ENCODE measurements around the gene KCNN3.
"Not testable (repeated sequence)": the region's sequence is repeated elsewhere in the genome, so short reads cannot be mapped to it uniquely, and the experiment has no call there.

The KCNN3 gene

GRCh38 chr1:154694995-154695394, 175.1 kb downstream of the KCNN3 start:
- no peak for TF ChIP-seq CTCF (IDR thresholded peaks at IDR 0.05; ENCODE audit: low read depth, low read length, missing control alignments)
- DNase-seq (ENCODE audit: low read depth), result no peak
- no peak overlapping the region for H3K4me3 ChIP-seq (ENCODE audit: low read depth, low read length)
- in situ Hi-C loops (cut with HindIII; ENCODE audit: low sequenced_read_pairs), result loop anchor here (25.0 kb wide), 1 partner anchor 92 kb away; no protein-coding TSS in a partner anchor

- TF ChIP-seq CTCF (IDR thresholded peaks at IDR 0.05; ENCODE audit: low read depth, low read length, missing control alignments), result no peak
Observed at GRCh38 chr1:154689083-154689482, 181.0 kb downstream of the KCNN3 start.

GRCh38 chr1:154686507-154686906, 183.6 kb downstream of the KCNN3 start:
- no peak for DNase-seq (ENCODE audit: low read depth)
- in situ Hi-C loops (cut with HindIII; ENCODE audit: low sequenced_read_pairs), result loop anchor here (5.0 to 25.0 kb wide), 2 partner anchors 101 to 186 kb away; partner anchors contain the start of gene KCNN3
- H3K4me3 ChIP-seq (ENCODE audit: low read depth, low read length), result no peak overlapping the region
- no peak for TF ChIP-seq CTCF (IDR thresholded peaks at IDR 0.05; ENCODE audit: low read depth, low read length, missing control alignments)

More at GRCh38 chr1:154689083-154689482, 181.0 kb downstream of the KCNN3 start:
- in situ Hi-C loops (cut with HindIII; ENCODE audit: low sequenced_read_pairs), result loop anchor here (5.0 to 25.0 kb wide), 2 partner anchors 98 to 183 kb away; partner anchors contain the start of gene KCNN3
- no peak overlapping the region for H3K4me3 ChIP-seq (ENCODE audit: low read depth, low read length)
- DNase-seq (ENCODE audit: low read depth), result no peak

GRCh38 chr1:154683820-154684219, 186.3 kb downstream of the KCNN3 start:
- no peak for TF ChIP-seq CTCF (IDR thresholded peaks at IDR 0.05; ENCODE audit: low read depth, low read length, missing control alignments)
- H3K4me3 ChIP-seq (ENCODE audit: low read depth, low read length), result no peak overlapping the region
- no peak for DNase-seq (ENCODE audit: low read depth)
- in situ Hi-C loops (cut with HindIII; ENCODE audit: low sequenced_read_pairs), result loop anchor here (25.0 kb wide), 1 partner anchor 103 kb away; no protein-coding TSS in a partner anchor

- in situ Hi-C loops (cut with HindIII; ENCODE audit: low sequenced_read_pairs), result loop anchor here (25.0 kb wide), 1 partner anchor 105 kb away; no protein-coding TSS in a partner anchor
- DNase-seq (ENCODE audit: low read depth), result no peak
Observed at GRCh38 chr1:154682254-154682653, 187.8 kb downstream of the KCNN3 start.

GRCh38 chr1:154677844-154678243, 192.2 kb downstream of the KCNN3 start:
- in situ Hi-C loops (cut with HindIII; ENCODE audit: low sequenced_read_pairs), result loop anchor here (25.0 kb wide), 1 partner anchor 109 kb away; no protein-coding TSS in a partner anchor

More at GRCh38 chr1:154682254-154682653, 187.8 kb downstream of the KCNN3 start:
- no peak overlapping the region for H3K4me3 ChIP-seq (ENCODE audit: low read depth, low read length)
- TF ChIP-seq CTCF (IDR thresholded peaks at IDR 0.05; ENCODE audit: low read depth, low read length, missing control alignments), result no peak

GRCh38 chr1:154676847-154677246, 193.2 kb downstream of the KCNN3 start:
- in situ Hi-C loops (cut with HindIII; ENCODE audit: low sequenced_read_pairs), result loop anchor here (25.0 kb wide), 1 partner anchor 110 kb away; no protein-coding TSS in a partner anchor
- H3K4me3 ChIP-seq (ENCODE audit: low read depth, low read length); DNase-seq (ENCODE audit: low read depth): not testable (repeated sequence)

More at GRCh38 chr1:154677844-154678243, 192.2 kb downstream of the KCNN3 start:
- DNase-seq (ENCODE audit: low read depth); H3K4me3 ChIP-seq (ENCODE audit: low read depth, low read length): not testable (repeated sequence)

- DNase-seq (ENCODE audit: low read depth); H3K4me3 ChIP-seq (ENCODE audit: low read depth, low read length); in situ Hi-C loops (cut with HindIII; ENCODE audit: low sequenced_read_pairs): not testable (repeated sequence)
Observed at GRCh38 chr1:154674456-154674855, 195.6 kb downstream of the KCNN3 start.

- in situ Hi-C loops (cut with HindIII; ENCODE audit: low sequenced_read_pairs); DNase-seq (ENCODE audit: low read depth); H3K4me3 ChIP-seq (ENCODE audit: low read depth, low read length): not testable (repeated sequence)
Observed at GRCh38 chr1:154672245-154672644, 197.8 kb downstream of the KCNN3 start.

GRCh38 chr1:154671412-154671811, 198.7 kb downstream of the KCNN3 start:
- DNase-seq (ENCODE audit: low read depth); H3K4me3 ChIP-seq (ENCODE audit: low read depth, low read length); in situ Hi-C loops (cut with HindIII; ENCODE audit: low sequenced_read_pairs): not testable (repeated sequence)

- DNase-seq (ENCODE audit: low read depth); in situ Hi-C loops (cut with HindIII; ENCODE audit: low sequenced_read_pairs); H3K4me3 ChIP-seq (ENCODE audit: low read depth, low read length): not testable (repeated sequence)
Observed at GRCh38 chr1:154670310-154671270, 199.5 kb downstream of the KCNN3 start.

Data from astrocyte of the cerebellum (primary cell).